WTC11 (cell line): ENCODE measurements around the gene ASB4. TPM values are rescaled to one million over a fixed set of nuclear protein-coding genes. Genes with fewer than 3 reads are reported as not detected.

ENCODE experiments used
- ATAC-seq: fragments of 200-7000 bp; cut with Tn5 transposase; 2 replicates; pipeline ENCODE4 v1.10.0; 2021; ENCODE audit warnings: mild to moderate bottlenecking, moderate library complexity
- CTCF ChIA-PET: fragments of 300-600 bp; sonication (Branson Sonifier 250); formaldehyde crosslinking; loops from one replicate; lab custom pipeline; 2021; ENCODE audit warnings: antibody characterized with exemption; lab: Charles Lee
- POLR2A ChIA-PET: fragments of 350-600 bp; sonication (Branson Sonifier 250); formaldehyde crosslinking; loops from one replicate; lab custom pipeline; 2021; ENCODE audit warnings: antibody characterized with exemption; lab: Charles Lee
- DNase-seq: peaks from one replicate; pipeline ENCODE4 v3.0.0; 2021; ENCODE audit warnings: low spot score
- H3K27ac Mint-ChIP-seq: 2 replicates; pipeline ENCODE4 v1.8.0; 2021; ENCODE audit warnings: mixed read lengths
- H3K27me3 Mint-ChIP-seq: 2 replicates; pipeline ENCODE4 v1.8.0; 2021; ENCODE audit warnings: low read depth, mild to moderate bottlenecking, moderate library complexity, mixed read lengths
- H3K36me3 Mint-ChIP-seq: 2 replicates; pipeline ENCODE4 v1.8.0; 2021; ENCODE audit warnings: mixed read lengths
- H3K4me1 Mint-ChIP-seq: 2 replicates; pipeline ENCODE4 v1.8.0; 2022; ENCODE audit warnings: mixed read lengths
- H3K4me3 Mint-ChIP-seq: 2 replicates; pipeline ENCODE4 v1.8.0; 2021; ENCODE audit warnings: mild to moderate bottlenecking, moderate library complexity, mixed read lengths
- H3K9me3 Mint-ChIP-seq: 2 replicates; pipeline ENCODE4 v1.8.0; 2021; ENCODE audit warnings: mixed read lengths
- ATF2 ChIP-seq: sonication (generic); formaldehyde crosslinking; IDR thresholded peaks from 2 replicates; pipeline ENCODE4 v1.8.1; 2022; ENCODE audit warnings: low read depth, missing genetic modification reagents, borderline replicate concordance
- CBFB ChIP-seq: sonication (generic); formaldehyde crosslinking; IDR thresholded peaks from 2 replicates; pipeline ENCODE4 v1.8.1; 2022; ENCODE audit warnings: mild to moderate bottlenecking, low read depth, missing genetic modification reagents
- ELF4 ChIP-seq: sonication (generic); formaldehyde crosslinking; IDR thresholded peaks from 2 replicates; pipeline ENCODE4 v1.8.1; 2022; ENCODE audit warnings: low read depth, mild to moderate bottlenecking, moderate library complexity, missing genetic modification reagents
- ESRRA ChIP-seq: sonication (generic); formaldehyde crosslinking; IDR thresholded peaks from 2 replicates; pipeline ENCODE4 v1.8.1; 2022; ENCODE audit warnings: mild to moderate bottlenecking, missing genetic modification reagents, borderline replicate concordance
- GABPB1 ChIP-seq: sonication (generic); formaldehyde crosslinking; IDR thresholded peaks from 2 replicates; pipeline ENCODE4 v1.8.1; 2023; ENCODE audit warnings: mild to moderate bottlenecking, missing genetic modification reagents
- IRF2 ChIP-seq: sonication (generic); formaldehyde crosslinking; IDR thresholded peaks from 2 replicates; pipeline ENCODE4 v1.8.0; 2022; ENCODE audit warnings: low read depth, missing genetic modification reagents, borderline replicate concordance
- NR2C2 ChIP-seq: sonication (generic); formaldehyde crosslinking; IDR thresholded peaks from 2 replicates; pipeline ENCODE4 v1.8.0; 2022; ENCODE audit warnings: mild to moderate bottlenecking, missing genetic modification reagents
- NR3C1 ChIP-seq: sonication (generic); formaldehyde crosslinking; conservative IDR thresholded peaks from 2 replicates; pipeline ENCODE4 v1.8.1; 2023; ENCODE audit warnings: low read depth, mild to moderate bottlenecking, missing genetic modification reagents
- SMAD4 ChIP-seq: sonication (generic); formaldehyde crosslinking; IDR thresholded peaks from 2 replicates; pipeline ENCODE4 v1.8.0; 2022; ENCODE audit warnings: mild to moderate bottlenecking, missing genetic modification reagents
- SP1 ChIP-seq: sonication (generic); formaldehyde crosslinking; conservative IDR thresholded peaks from 2 replicates; pipeline ENCODE4 v1.8.1; 2022; ENCODE audit warnings: missing genetic modification reagents
- ZNF317 ChIP-seq: sonication (generic); formaldehyde crosslinking; IDR thresholded peaks from 2 replicates; pipeline ENCODE4 v1.8.1; 2023; ENCODE audit warnings: low read depth, mild to moderate bottlenecking, moderate library complexity, missing genetic modification reagents, borderline replicate concordance
- ZNF416 ChIP-seq: fragments of 250-450 bp; sonication (Bioruptor Pico); IDR thresholded peaks from 2 replicates; pipeline ENCODE4 v1.9.0; 2021; ENCODE audit warnings: mild to moderate bottlenecking, inconsistent platforms
- ZSCAN18 ChIP-seq: fragments of 250-450 bp; sonication (Bioruptor Pico); IDR thresholded peaks from 2 replicates; pipeline ENCODE4 v2.1.2; 2022; ENCODE audit warnings: mild to moderate bottlenecking, moderate library complexity
- total RNA-seq: library from RNA; stranded (reverse); gene quantifications from 3 replicates; pipeline ENCODE4 v1.2.3, GENCODE V29; 2021
- TF ChIP-seq, protein P1 (sequence below): fragments of 250-450 bp; sonication (Bioruptor Pico); IDR thresholded peaks from 2 replicates; pipeline ENCODE4 v1.9.0; 2021; ENCODE audit warnings: moderate library complexity, mild to moderate bottlenecking, inconsistent platforms, borderline replicate concordance
- TF ChIP-seq, protein P2 (sequence below): fragments of 250-450 bp; sonication (Bioruptor Pico); IDR thresholded peaks from 2 replicates; pipeline ENCODE4 v1.9.0; 2021; ENCODE audit warnings: mild to moderate bottlenecking, borderline replicate concordance
- TF ChIP-seq, protein P3 (sequence below): sonication (generic); formaldehyde crosslinking; IDR thresholded peaks from 2 replicates; pipeline ENCODE4 v1.8.1; 2022; ENCODE audit warnings: low read depth, mild to moderate bottlenecking, moderate library complexity, missing genetic modification reagents, borderline replicate concordance
- TF ChIP-seq, protein P4 (sequence below): sonication (generic); formaldehyde crosslinking; IDR thresholded peaks from 2 replicates; pipeline ENCODE4 v1.8.0; 2022; ENCODE audit warnings: mild to moderate bottlenecking, missing genetic modification reagents

Gene ASB4
- total RNA-seq, 1 experiment from 2014 or later = not detected

GRCh38 chr7:95531605-95532219 is 46.0 kb downstream of the ASB4 start:
- ChIA-PET POLR2A (no interaction called here), CTCF (interaction anchor here (1.0 to 12.7 kb wide), 4 partner anchors 9 to 157 kb away, joined by 3 to 232 read pairs (median 4); no protein-coding TSS in a partner anchor)
- H3K27ac Mint-ChIP-seq = no peak overlapping the region
- no peaks in the 10 kb centered on the region for H3K9me3 Mint-ChIP-seq
- DNase-seq (no peak), ATAC-seq (no peak)
- H3K4me3 Mint-ChIP-seq = no peak overlapping the region
- no peaks in the 10 kb centered on the region for H3K36me3 Mint-ChIP-seq
- H3K27me3 Mint-ChIP-seq = no peaks in the 10 kb centered on the region; the same call in 1 of the 2 replicates
- no peak for TF ChIP-seq SMAD4 (CRISPR knock-in tag)
- no peak for TF ChIP-seq ZSCAN18 (CRISPR knock-in tag)
- TF ChIP-seq GABPB1 = no peak
- TF ChIP-seq, protein P1, sequence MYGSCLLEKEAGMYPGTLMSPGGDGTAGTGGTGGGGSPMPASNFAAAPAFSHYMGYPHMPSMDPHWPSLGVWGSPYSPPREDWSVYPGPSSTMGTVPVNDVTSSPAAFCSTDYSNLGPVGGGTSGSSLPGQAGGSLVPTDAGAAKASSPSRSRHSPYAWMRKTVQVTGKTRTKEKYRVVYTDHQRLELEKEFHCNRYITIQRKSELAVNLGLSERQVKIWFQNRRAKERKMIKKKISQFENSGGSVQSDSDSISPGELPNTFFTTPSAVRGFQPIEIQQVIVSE (CRISPR knock-in tag) = no peak
- no peak for TF ChIP-seq ZNF317 (CRISPR knock-in tag)
- TF ChIP-seq, protein P2, sequence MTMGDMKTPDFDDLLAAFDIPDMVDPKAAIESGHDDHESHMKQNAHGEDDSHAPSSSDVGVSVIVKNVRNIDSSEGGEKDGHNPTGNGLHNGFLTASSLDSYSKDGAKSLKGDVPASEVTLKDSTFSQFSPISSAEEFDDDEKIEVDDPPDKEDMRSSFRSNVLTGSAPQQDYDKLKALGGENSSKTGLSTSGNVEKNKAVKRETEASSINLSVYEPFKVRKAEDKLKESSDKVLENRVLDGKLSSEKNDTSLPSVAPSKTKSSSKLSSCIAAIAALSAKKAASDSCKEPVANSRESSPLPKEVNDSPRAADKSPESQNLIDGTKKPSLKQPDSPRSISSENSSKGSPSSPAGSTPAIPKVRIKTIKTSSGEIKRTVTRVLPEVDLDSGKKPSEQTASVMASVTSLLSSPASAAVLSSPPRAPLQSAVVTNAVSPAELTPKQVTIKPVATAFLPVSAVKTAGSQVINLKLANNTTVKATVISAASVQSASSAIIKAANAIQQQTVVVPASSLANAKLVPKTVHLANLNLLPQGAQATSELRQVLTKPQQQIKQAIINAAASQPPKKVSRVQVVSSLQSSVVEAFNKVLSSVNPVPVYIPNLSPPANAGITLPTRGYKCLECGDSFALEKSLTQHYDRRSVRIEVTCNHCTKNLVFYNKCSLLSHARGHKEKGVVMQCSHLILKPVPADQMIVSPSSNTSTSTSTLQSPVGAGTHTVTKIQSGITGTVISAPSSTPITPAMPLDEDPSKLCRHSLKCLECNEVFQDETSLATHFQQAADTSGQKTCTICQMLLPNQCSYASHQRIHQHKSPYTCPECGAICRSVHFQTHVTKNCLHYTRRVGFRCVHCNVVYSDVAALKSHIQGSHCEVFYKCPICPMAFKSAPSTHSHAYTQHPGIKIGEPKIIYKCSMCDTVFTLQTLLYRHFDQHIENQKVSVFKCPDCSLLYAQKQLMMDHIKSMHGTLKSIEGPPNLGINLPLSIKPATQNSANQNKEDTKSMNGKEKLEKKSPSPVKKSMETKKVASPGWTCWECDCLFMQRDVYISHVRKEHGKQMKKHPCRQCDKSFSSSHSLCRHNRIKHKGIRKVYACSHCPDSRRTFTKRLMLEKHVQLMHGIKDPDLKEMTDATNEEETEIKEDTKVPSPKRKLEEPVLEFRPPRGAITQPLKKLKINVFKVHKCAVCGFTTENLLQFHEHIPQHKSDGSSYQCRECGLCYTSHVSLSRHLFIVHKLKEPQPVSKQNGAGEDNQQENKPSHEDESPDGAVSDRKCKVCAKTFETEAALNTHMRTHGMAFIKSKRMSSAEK (CRISPR knock-in tag) = no peak
- TF ChIP-seq, protein P3, sequence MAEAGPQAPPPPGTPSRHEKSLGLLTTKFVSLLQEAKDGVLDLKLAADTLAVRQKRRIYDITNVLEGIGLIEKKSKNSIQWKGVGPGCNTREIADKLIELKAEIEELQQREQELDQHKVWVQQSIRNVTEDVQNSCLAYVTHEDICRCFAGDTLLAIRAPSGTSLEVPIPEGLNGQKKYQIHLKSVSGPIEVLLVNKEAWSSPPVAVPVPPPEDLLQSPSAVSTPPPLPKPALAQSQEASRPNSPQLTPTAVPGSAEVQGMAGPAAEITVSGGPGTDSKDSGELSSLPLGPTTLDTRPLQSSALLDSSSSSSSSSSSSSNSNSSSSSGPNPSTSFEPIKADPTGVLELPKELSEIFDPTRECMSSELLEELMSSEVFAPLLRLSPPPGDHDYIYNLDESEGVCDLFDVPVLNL (CRISPR knock-in tag) = no peak
- TF ChIP-seq ELF4 (CRISPR knock-in tag) = no peak
- no peak for TF ChIP-seq NR3C1
- no peak for TF ChIP-seq IRF2 (CRISPR knock-in tag)
- no peak for TF ChIP-seq NR2C2
- TF ChIP-seq ESRRA (CRISPR knock-in tag) = no peak
- no peak for TF ChIP-seq SP1 (CRISPR knock-in tag)
- TF ChIP-seq CBFB (CRISPR knock-in tag) = no peak
- no peak for TF ChIP-seq ZNF416
- no peak for TF ChIP-seq ATF2
- TF ChIP-seq, protein P4, sequence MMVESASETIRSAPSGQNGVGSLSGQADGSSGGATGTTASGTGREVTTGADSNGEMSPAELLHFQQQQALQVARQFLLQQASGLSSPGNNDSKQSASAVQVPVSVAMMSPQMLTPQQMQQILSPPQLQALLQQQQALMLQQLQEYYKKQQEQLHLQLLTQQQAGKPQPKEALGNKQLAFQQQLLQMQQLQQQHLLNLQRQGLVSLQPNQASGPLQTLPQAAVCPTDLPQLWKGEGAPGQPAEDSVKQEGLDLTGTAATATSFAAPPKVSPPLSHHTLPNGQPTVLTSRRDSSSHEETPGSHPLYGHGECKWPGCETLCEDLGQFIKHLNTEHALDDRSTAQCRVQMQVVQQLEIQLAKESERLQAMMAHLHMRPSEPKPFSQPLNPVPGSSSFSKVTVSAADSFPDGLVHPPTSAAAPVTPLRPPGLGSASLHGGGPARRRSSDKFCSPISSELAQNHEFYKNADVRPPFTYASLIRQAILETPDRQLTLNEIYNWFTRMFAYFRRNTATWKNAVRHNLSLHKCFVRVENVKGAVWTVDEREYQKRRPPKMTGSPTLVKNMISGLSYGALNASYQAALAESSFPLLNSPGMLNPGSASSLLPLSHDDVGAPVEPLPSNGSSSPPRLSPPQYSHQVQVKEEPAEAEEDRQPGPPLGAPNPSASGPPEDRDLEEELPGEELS (CRISPR knock-in tag) = no peak
- H3K4me1 Mint-ChIP-seq = peaks cover 3% of the 10 kb centered on the region; the same call in 1 of the 2 replicates
